ENCODE measurements around the gene VAV3.

VAV3 gene

GRCh38 chr1:107687849-107688753 is 276.9 kb downstream of the VAV3 start:
- no peak for DNase-seq (ENCODE audit: low read depth in 2 of 2)

GRCh38 chr1:107683683-107684082 is 281.3 kb downstream of the VAV3 start:
- no peak for DNase-seq (ENCODE audit: low read depth in 2 of 2)

- DNase-seq (ENCODE audit: low read depth in 2 of 2), result no peak
These were observed 281.8 kb downstream of the VAV3 start for GRCh38 chr1:107683191-107683657.

GRCh38 chr1:107682467-107682866 is 282.5 kb downstream of the VAV3 start:
- DNase-seq (ENCODE audit: low read depth in 2 of 2), result no peak

- no peak for DNase-seq (ENCODE audit: low read depth in 2 of 2)
These were observed 283.9 kb downstream of the VAV3 start for GRCh38 chr1:107681001-107681479.

- DNase-seq (ENCODE audit: low read depth in 2 of 2), result no peak
These were observed 284.4 kb downstream of the VAV3 start for GRCh38 chr1:107680579-107680985.

DNA sequence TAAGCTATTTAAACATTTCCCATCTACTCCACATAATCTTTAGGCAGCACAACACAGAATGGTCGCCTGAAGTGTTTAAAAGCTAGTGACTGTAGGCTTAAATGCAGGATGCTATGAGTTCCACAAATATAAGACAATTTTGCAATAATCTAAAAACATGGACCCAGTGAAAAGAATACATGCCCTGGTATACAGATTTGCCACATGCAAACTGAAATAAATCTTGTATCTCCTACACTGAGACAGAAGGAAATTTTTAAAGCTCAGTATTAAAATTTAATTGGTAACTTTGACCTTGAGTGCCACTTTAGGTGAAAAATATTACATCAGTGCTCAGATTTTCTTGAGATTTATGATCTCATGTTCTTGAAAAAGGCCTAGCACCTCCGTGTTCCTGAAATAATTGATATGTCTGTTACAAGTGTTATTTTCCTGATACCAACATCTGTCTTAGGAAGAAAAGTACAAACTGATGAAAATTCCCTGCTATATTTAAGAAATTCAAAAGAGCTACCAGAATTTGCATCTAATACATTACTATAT is 285.5 kb downstream of the VAV3 start:
- no peak for DNase-seq (ENCODE audit: low read depth in 2 of 2)

DNA sequence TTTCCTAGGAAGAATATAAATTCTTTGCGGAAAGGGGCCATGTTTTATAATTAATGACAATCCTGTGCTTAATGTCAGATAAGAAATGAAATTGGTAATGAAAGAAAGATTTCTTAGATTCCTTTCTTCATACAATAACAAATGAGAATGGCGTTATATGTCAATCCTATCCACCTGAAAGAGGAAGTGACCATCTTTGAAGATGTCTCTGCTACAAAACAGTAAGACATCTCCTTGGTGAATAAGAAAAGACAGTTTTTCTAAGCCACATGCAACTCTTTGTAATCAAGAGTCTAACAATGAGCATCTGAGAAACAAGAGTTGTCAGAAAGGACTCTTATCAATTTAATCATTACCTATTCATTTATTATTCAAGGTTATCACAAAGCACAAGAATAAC is 286.0 kb downstream of the VAV3 start:
- no peak for DNase-seq (ENCODE audit: low read depth in 2 of 2)

DNA sequence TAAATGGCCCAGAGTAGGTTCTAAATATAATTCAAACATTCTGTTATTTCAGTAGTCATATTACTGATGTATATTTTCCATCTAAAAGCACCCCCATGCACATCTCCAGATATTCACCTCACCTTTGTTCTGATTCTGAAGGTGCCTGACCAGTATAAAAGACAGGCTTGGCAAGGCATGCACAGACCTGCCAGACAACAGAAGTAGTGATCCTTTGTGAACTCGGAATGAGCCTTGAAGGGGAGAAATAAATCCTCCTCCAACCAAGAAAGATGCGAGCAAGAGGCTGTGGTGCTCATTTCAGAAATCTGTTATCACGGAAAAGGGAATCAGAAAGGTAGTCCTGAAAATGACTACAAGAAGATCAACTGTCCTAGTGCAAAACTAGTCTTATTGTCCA is 287.3 kb downstream of the VAV3 start:
- no peak for DNase-seq (ENCODE audit: low read depth in 2 of 2)

GRCh38 chr1:107674486-107674885 is 290.5 kb downstream of the VAV3 start:
- no peak for DNase-seq (ENCODE audit: low read depth in 2 of 2)

- DNase-seq (ENCODE audit: low read depth in 2 of 2), result no peak
These were observed 292.0 kb downstream of the VAV3 start for GRCh38 chr1:107673006-107673405.

- no peak for DNase-seq (ENCODE audit: low read depth in 2 of 2)
These were observed 294.5 kb downstream of the VAV3 start for GRCh38 chr1:107670397-107671040.

- no peak for DNase-seq (ENCODE audit: low read depth in 2 of 2)
These were observed 295.0 kb downstream of the VAV3 start for GRCh38 chr1:107669996-107670395.

DNA sequence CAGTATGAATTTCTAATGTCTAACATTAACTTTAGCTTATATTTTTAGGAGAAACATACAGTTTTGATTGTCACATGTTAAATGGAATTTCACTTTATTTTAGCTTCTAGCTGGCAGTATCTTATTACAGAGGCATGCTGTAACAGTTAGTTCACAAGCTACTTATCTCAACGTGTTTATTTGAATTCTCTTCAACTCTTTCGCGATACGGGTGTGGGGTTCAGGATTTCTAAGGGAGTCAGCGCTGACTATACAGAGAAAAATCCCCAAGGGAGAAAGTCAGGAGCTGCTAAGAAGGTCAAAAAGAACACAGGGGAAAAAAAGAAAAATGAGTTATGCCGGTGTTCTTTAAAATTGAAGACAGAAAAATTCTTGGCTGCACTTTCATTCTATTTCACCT is 296.2 kb downstream of the VAV3 start:
- no peak for DNase-seq (ENCODE audit: low read depth in 2 of 2)

GRCh38 chr1:107666493-107666892 is 298.5 kb downstream of the VAV3 start:
- DNase-seq (ENCODE audit: low read depth in 2 of 2), result no peak

DNA sequence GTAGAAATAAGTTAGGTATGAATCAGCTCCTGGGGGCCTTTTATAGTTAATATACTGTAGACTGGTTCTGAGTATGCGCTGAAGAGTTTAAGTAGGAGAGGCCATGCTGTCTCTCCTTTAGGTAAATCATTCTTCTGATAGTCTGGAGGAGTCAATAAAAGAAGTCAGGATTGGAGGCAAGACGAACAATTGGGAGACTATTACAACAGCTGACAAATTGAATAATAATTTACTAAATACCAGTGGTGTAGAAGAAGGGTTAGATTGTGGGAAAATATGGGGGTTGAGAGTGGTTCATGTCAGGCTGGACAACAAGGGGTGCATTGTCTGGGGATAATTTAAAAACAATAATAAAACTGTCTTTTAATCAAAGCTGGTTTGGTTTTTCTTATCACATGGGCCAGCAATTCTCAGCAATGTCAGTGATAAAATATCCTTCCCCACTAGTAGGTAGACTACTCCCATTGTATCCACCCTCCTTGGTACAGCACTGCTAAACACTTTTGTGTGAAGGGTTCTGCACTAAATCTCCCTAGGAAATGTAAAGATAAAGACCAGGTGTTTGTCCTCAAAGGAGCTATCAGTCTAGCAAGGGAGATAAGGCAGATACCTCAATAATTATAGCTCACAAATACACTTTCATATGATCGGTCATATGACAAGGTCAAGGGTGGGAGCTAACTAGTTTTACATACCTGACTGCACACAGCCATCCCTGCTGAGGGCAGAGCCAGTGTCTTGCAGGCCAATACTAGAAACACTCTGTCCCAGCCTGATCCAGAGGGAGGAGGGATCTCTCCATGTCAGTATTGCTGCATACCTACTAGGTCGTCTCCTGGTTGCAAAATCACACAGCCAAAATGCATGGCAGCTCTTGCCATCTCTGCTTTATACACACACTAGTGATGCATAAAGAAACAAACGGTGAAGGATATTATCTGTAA is 299.7 kb downstream of the VAV3 start:
- no peak for DNase-seq (ENCODE audit: low read depth in 2 of 2)

- DNase-seq (ENCODE audit: low read depth in 2 of 2), result no peak
These were observed 302.0 kb downstream of the VAV3 start for GRCh38 chr1:107662971-107663370.

- no peak for DNase-seq (ENCODE audit: low read depth in 2 of 2)
These were observed 303.8 kb downstream of the VAV3 start for GRCh38 chr1:107661158-107661557.

- no peak for DNase-seq (ENCODE audit: low read depth in 2 of 2)
These were observed 305.0 kb downstream of the VAV3 start for GRCh38 chr1:107659961-107660360.

- no peak for DNase-seq (ENCODE audit: low read depth in 2 of 2)
These were observed 307.6 kb downstream of the VAV3 start for GRCh38 chr1:107657356-107657755.

DNA sequence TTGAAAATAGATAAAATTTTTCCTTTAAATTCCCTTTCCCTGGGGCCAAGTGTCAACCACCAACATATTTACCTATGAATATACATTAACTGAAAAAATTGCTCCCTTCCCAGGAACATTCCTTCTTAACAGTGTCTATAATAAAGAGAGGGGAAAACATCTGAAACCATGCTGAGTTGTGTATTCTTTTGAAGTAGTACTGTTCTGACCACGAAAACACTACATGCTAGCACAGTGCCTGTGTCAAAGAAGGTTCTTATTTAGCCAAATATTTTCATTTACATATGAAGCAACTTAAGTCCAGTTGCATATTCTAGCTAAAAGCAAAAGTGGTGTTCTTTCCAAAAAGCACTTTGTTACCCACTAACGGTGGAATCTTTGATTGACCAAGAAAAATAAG is 311.2 kb downstream of the VAV3 start:
- no peak for DNase-seq (ENCODE audit: low read depth in 2 of 2)

GRCh38 chr1:107653005-107653404 is 312.0 kb downstream of the VAV3 start:
- DNase-seq (ENCODE audit: low read depth in 2 of 2), result no peak

All from stimulated activated CD8-positive, alpha-beta memory T cell treated with anti-CD3 and anti-CD28 coated beads, Interleukin-15, amount 100 ng/mL, for 4 hours (primary cell).